ENCODE data around the gene CTXND1. TPM values are rescaled to one million over a fixed set of nuclear protein-coding genes. Genes with fewer than 3 reads are reported as not detected.

The CTXND1 gene
- total RNA-seq, 1 donor: not detected

DNA sequence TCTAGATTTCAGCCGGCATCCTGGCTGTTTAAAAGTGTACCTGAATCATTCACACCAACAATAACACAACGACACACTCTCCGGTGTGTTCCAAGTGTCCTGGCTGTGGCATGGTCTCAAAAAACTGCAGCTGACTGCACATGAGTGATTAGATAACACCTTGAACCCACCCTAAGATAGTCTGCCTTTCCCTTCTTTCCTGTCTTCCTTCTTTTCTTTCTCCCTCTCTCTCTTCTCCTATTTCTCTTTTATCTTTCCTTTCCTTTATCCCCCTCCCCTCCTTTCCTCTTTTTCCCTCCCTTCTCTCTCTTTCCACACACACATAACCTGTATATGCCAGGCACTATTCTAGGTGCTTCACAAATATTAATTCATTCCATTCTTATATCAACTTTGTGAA is 100.4 kb downstream of the CTXND1 start:
- no peak for DNase-seq (ENCODE audit: insufficient read length, low spot score, missing footprints)
- no peaks in the 10 kb centered on the region for H3K9me3 ChIP-seq (ENCODE audit: low read depth, low read length)
- no peaks in the 10 kb centered on the region for H3K27me3 ChIP-seq (ENCODE audit: insufficient read depth, low read length)
- no peaks in the 10 kb centered on the region for H4K20me1 ChIP-seq (ENCODE audit: insufficient read depth, low read length)
- peaks cover 17% of the 10 kb centered on the region for H3K4me1 ChIP-seq (ENCODE audit: insufficient read depth, low read length)
- peak overlapping the region; percentile 91 for H3K4me2 ChIP-seq (ENCODE audit: insufficient read depth, low read length)
- peak overlapping the region; percentile 29 for H2AFZ ChIP-seq (ENCODE audit: low read length)
- H3K27ac ChIP-seq (ENCODE audit: low read depth, low read length): no peak overlapping the region
- H3K36me3 ChIP-seq (ENCODE audit: insufficient read depth, low read length): no peaks in the 10 kb centered on the region
- H3K79me2 ChIP-seq (ENCODE audit: insufficient read depth, low read length): peaks cover 12% of the 10 kb centered on the region
- TF ChIP-seq, protein P1, sequence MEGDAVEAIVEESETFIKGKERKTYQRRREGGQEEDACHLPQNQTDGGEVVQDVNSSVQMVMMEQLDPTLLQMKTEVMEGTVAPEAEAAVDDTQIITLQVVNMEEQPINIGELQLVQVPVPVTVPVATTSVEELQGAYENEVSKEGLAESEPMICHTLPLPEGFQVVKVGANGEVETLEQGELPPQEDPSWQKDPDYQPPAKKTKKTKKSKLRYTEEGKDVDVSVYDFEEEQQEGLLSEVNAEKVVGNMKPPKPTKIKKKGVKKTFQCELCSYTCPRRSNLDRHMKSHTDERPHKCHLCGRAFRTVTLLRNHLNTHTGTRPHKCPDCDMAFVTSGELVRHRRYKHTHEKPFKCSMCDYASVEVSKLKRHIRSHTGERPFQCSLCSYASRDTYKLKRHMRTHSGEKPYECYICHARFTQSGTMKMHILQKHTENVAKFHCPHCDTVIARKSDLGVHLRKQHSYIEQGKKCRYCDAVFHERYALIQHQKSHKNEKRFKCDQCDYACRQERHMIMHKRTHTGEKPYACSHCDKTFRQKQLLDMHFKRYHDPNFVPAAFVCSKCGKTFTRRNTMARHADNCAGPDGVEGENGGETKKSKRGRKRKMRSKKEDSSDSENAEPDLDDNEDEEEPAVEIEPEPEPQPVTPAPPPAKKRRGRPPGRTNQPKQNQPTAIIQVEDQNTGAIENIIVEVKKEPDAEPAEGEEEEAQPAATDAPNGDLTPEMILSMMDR (IDR thresholded peaks at IDR 0.05; ENCODE audit: extremely low read depth, low read depth, low read length): no peak
- H3K4me3 ChIP-seq (ENCODE audit: insufficient read depth, low read length): no peak overlapping the region

DNA sequence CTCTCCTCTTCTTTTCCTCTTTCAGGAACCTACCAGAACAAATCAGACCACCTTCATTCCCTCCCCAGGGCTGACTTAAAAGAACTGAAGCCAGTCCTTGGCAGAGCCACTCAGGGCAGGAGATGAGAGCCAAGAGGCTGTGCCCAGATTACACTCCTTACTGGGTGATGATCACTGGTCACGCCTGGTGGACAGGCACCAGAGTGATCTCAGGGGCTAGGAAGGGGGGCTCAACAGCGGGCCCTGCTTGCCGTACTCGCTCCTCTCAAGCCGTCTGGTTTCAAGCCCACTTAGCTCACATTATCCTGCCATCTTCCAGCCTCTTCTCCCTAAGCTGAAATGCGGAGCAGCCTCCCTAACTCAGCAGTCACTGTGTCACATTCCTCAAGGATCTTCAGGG is 100.9 kb downstream of the CTXND1 start:
- TF ChIP-seq, protein P1 (IDR thresholded peaks at IDR 0.05; ENCODE audit: extremely low read depth, low read depth, low read length): no peak

More for the DNA sequence above, 100.9 kb downstream of the CTXND1 start:
- H3K4me2 ChIP-seq (ENCODE audit: insufficient read depth, low read length): no peak overlapping the region
- H3K79me2 ChIP-seq (ENCODE audit: insufficient read depth, low read length): peaks cover 12% of the 10 kb centered on the region
- no peak for DNase-seq (ENCODE audit: insufficient read length, low spot score, missing footprints)
- no peak overlapping the region for H3K4me3 ChIP-seq (ENCODE audit: insufficient read depth, low read length)
- peaks cover 17% of the 10 kb centered on the region for H3K4me1 ChIP-seq (ENCODE audit: insufficient read depth, low read length)
- no peaks in the 10 kb centered on the region for H3K27me3 ChIP-seq (ENCODE audit: insufficient read depth, low read length)
- H3K36me3 ChIP-seq (ENCODE audit: insufficient read depth, low read length): no peaks in the 10 kb centered on the region
- H3K27ac ChIP-seq (ENCODE audit: low read depth, low read length): no peak overlapping the region
- H4K20me1 ChIP-seq (ENCODE audit: insufficient read depth, low read length): no peaks in the 10 kb centered on the region
- no peaks in the 10 kb centered on the region for H3K9me3 ChIP-seq (ENCODE audit: low read depth, low read length)
- H2AFZ ChIP-seq (ENCODE audit: low read length): peak overlapping the region; percentile 29

Other genes starting within 250 kb of the CTXND1 start
- 109 and 112 TPM in 2 replicates for gene ZFAND6, start 192.5 kb downstream of the CTXND1 start, total RNA-seq
- 17.7 and 21.2 TPM in 2 replicates for gene FAH, start 99.2 kb downstream of the CTXND1 start, total RNA-seq
- 26.2 and 30.0 TPM in 2 replicates for gene ARNT2, start 152.2 kb upstream of the CTXND1 start, total RNA-seq

Data from osteoblast (primary cell).